Vagina (tissue), 2 donors: ENCODE results near the gene TMSB10. TPM values are rescaled to one million over a fixed set of nuclear protein-coding genes. Genes with fewer than 3 reads are reported as not detected.

Source experiments
- DNase-seq, 2 donors: peaks; one replicate each; pipeline ENCODE4 v3.0.0-alpha.2; 2017; ENCODE audit errors: extremely low spot score in 2 of 2
- H3K27ac ChIP-seq: fragments of 200-600 bp; sonication (generic); one replicate; pipeline ENCODE4 v1.5.1; 2019
- H3K27me3 ChIP-seq: fragments of 200-600 bp; sonication (generic); one replicate; pipeline ENCODE4 v1.5.1; 2019
- H3K36me3 ChIP-seq, 2 donors: fragments of 200-600 bp; sonication (generic); one replicate each; pipeline ENCODE4 v1.5.1; 2017 to 2019
- H3K4me1 ChIP-seq: fragments of 200-600 bp; sonication (generic); one replicate; pipeline ENCODE4 v1.5.1; 2019
- H3K4me3 ChIP-seq, 2 donors: fragments of 200-600 bp; sonication (generic); 1 replicate in 1 of 2; 2 replicates in 1 of 2; pipeline ENCODE4 v1.5.1; 2016 to 2019
- H3K9me3 ChIP-seq: fragments of 200-600 bp; sonication (generic); one replicate; pipeline ENCODE4 v1.5.1; 2019
- CTCF ChIP-seq, 3 experiments: fragments of 450-650 bp in 2 of 3; fragments of 200-600 bp in 1 of 3; sonication (generic) in 1 of 3; IDR thresholded peaks; one replicate each; pipeline ENCODE4 v1.5.1; 2017 to 2019; ENCODE audit warnings: antibody characterized with exemption in 3 of 3, mild to moderate bottlenecking in 2 of 3, moderate library complexity in 2 of 3
- POLR2A ChIP-seq, 2 donors: fragments of 450-650 bp; IDR thresholded peaks; one replicate each; pipeline ENCODE4 v1.6.1; 2017; ENCODE audit warnings: antibody characterized with exemption in 2 of 2, mild to moderate bottlenecking in 2 of 2, moderate library complexity in 2 of 2
- POLR2AphosphoS5 ChIP-seq, 2 donors: sonication (generic); formaldehyde crosslinking; IDR thresholded peaks; one replicate each; pipeline ENCODE4 v1.9.0; 2017; ENCODE audit warnings: antibody characterized with exemption in 2 of 2, mild to moderate bottlenecking in 2 of 2, low read depth in 1 of 2; ENCODE audit not compliant: insufficient read depth in 1 of 2
- intact Hi-C: fragments of 100-400 bp; cut with DNase I; formaldehyde crosslinking; loops from one replicate; pipeline ENCODE4 v1.15.1; 2023
- total RNA-seq: library from RNA; depleted of rRNA; stranded (reverse); fragments of >200 nt; gene quantifications from one replicate; pipeline ENCODE4 v1.2.3, GENCODE V29; 2016

TMSB10 gene
- total RNA-seq, 1 donor from 2014 or later, result 2,211 TPM

- intact Hi-C loops, result no loop called here
- Histone ChIP-seq H3K4me1 (no peaks in the 10 kb centered on the region), H3K36me3 (no peaks in the 10 kb centered on the region), H3K27ac (no peak overlapping the region), H3K4me3 (no peak overlapping the region), H3K27me3 (no peaks in the 10 kb centered on the region), H3K9me3 (no peaks in the 10 kb centered on the region)
- no peak for TF ChIP-seq POLR2A (IDR thresholded peaks at IDR 0.05)
- TF ChIP-seq POLR2AphosphoS5 (IDR thresholded peaks at IDR 0.05; ENCODE audit: insufficient read depth in 1 of 2, low read depth in 1 of 2), result no peak
- no peak for TF ChIP-seq CTCF (IDR thresholded peaks at IDR 0.05)
- DNase-seq, result no peak
Observed at GRCh38 chr2:84947010-84947593, 41.6 kb downstream of the TMSB10 start.

- intact Hi-C loops, result no loop called here
- no peak overlapping the region for H3K4me3 ChIP-seq
- H3K27me3 ChIP-seq, result no peaks in the 10 kb centered on the region
- H3K27ac ChIP-seq, result no peak overlapping the region
- no peak for DNase-seq
- H3K9me3 ChIP-seq, result no peaks in the 10 kb centered on the region
- no peaks in the 10 kb centered on the region for H3K36me3 ChIP-seq
- TF ChIP-seq POLR2AphosphoS5 (IDR thresholded peaks at IDR 0.05; ENCODE audit: insufficient read depth in 1 of 2, low read depth in 1 of 2) (no peak), CTCF (IDR thresholded peaks at IDR 0.05) (no peak), POLR2A (IDR thresholded peaks at IDR 0.05) (no peak)
- peaks cover 9% of the 10 kb centered on the region for H3K4me1 ChIP-seq
Observed at GRCh38 chr2:84953535-84953934, 48.1 kb downstream of the TMSB10 start.

GRCh38 chr2:84954329-84954728, 48.9 kb downstream of the TMSB10 start:
- H3K36me3 ChIP-seq, result no peaks in the 10 kb centered on the region
- peaks cover 10% of the 10 kb centered on the region for H3K4me1 ChIP-seq
- no peak for TF ChIP-seq POLR2AphosphoS5 (IDR thresholded peaks at IDR 0.05; ENCODE audit: insufficient read depth in 1 of 2, low read depth in 1 of 2)
- TF ChIP-seq POLR2A (IDR thresholded peaks at IDR 0.05), result no peak
- no peak for TF ChIP-seq CTCF (IDR thresholded peaks at IDR 0.05)
- intact Hi-C loops, result no loop called here
- H3K4me3 ChIP-seq, result no peak overlapping the region
- no peak for DNase-seq
- H3K27me3 ChIP-seq, result no peaks in the 10 kb centered on the region
- no peak overlapping the region for H3K27ac ChIP-seq
- no peaks in the 10 kb centered on the region for H3K9me3 ChIP-seq

Other genes starting within 250 kb of the TMSB10 start
- gene TRABD2A, start 24.6 kb upstream of the TMSB10 start, total RNA-seq, result 5.4 TPM
- 29.7 TPM for gene KCMF1, start 65.5 kb downstream of the TMSB10 start, total RNA-seq
- gene TCF7L1, start 227.7 kb downstream of the TMSB10 start, total RNA-seq, result 8.3 TPM